ENCODE data around the gene CTAGE1.
"Not testable (repeated sequence)": the region's sequence is repeated elsewhere in the genome, so short reads cannot be mapped to it uniquely, and the experiment has no call there.

Gene CTAGE1

DNA sequence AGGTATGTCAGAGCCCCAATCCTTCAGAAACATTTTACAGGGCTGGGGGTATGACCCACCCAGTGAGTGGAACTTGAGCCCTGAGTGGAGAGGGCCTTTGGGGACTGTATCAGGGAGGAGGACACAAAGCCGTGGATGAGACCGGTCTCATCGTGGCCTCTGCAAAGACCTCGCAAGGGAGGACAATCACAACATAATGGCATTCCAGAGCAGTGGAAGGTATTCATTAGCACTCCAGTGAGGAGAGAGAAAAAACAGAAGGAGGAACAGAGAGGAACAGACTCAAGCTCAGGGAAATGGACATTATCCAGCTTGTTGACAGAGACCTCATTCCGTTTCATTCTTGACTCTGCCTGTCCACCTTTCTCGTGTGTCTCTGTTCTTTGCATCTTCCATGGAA, 38.8 kb upstream of the CTAGE1 start:
- TF ChIP-seq CTCF (IDR thresholded peaks at IDR 0.05; ENCODE audit: control insufficient read depth, extremely low read depth, insufficient read depth) = no peak
- no peak overlapping the region for H3K4me3 ChIP-seq (ENCODE audit: low read depth, low read length)
- no peak for DNase-seq (ENCODE audit: low read depth)

DNA sequence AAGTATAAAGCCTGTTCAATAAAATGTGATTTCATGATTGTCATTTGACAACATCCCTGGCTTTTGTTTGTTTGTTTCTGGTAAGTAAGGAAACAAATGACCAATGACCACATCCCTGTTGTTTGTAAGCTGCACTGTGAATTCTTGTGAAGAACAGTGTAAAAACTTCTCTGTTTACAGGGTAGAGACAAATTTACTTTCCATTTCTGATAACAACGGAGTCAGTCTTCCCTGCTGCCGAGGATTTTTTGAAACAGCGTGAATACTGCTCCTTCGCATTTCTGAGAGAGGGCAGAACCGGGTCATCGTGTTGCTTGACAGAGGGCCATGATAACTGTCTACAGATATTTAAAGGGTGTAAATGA, 38.4 kb upstream of the CTAGE1 start:
- no peak for TF ChIP-seq CTCF (IDR thresholded peaks at IDR 0.05; ENCODE audit: control insufficient read depth, extremely low read depth, insufficient read depth)
- no peak for DNase-seq (ENCODE audit: low read depth)

GRCh38 chr18:22455425-22456115, 37.9 kb upstream of the CTAGE1 start:
- DNase-seq (ENCODE audit: low read depth) = peak; percentile 27
- no peak for TF ChIP-seq CTCF (IDR thresholded peaks at IDR 0.05; ENCODE audit: control insufficient read depth, extremely low read depth, insufficient read depth)
- no peak overlapping the region for H3K4me3 ChIP-seq (ENCODE audit: low read depth, low read length)

More for the DNA sequence above, 38.4 kb upstream of the CTAGE1 start:
- H3K4me3 ChIP-seq (ENCODE audit: low read depth, low read length) = no peak overlapping the region

DNA sequence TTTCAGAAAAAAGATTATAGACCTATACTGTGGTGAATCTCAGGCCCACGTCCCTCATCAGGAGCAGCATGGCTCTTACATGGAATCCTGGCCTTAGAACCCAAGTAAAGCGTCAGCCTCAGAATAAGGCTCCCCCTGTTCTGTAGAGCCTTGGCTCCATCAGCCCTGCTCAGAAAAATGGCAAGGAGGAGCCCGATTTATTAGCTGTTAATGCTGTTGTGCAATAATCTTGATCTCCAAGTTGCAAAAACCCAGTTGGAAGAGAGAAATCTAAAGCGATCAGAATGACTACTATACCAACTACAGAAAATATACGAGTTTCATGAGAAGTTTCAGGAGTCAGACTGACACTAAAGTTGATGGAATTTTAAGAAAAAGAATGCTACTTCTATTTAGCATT, 35.6 kb upstream of the CTAGE1 start:
- no peak for TF ChIP-seq CTCF (IDR thresholded peaks at IDR 0.05; ENCODE audit: control insufficient read depth, extremely low read depth, insufficient read depth)
- no peak overlapping the region for H3K4me3 ChIP-seq (ENCODE audit: low read depth, low read length)
- no peak for DNase-seq (ENCODE audit: low read depth)

- DNase-seq (ENCODE audit: low read depth) = no peak
- no peak overlapping the region for H3K4me3 ChIP-seq (ENCODE audit: low read depth, low read length)
- no peak for TF ChIP-seq CTCF (IDR thresholded peaks at IDR 0.05; ENCODE audit: control insufficient read depth, extremely low read depth, insufficient read depth)
Observed at GRCh38 chr18:22452226-22452668, 34.5 kb upstream of the CTAGE1 start.

DNA sequence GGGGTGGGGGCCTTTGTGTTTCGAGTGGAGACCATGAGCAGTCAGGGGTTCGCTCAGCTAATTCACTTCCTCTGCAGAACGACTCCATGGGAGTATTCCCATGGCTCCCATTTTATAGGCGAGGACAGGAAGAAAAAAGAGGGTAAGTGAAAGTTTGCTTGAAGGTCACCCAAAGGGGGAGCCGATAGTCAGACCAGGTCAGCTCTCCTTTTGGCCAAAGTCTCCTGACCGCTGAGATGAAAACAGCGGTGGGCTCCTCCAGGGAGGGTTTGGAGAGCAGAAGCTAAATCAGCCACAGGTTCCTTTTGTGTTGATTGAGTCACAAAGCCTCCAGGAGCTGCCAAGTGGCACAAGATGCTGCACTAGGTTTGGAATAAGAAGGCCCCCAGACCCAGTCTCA, 34.1 kb upstream of the CTAGE1 start:
- H3K4me3 ChIP-seq (ENCODE audit: low read depth, low read length) = no peak overlapping the region
- TF ChIP-seq CTCF (IDR thresholded peaks at IDR 0.05; ENCODE audit: control insufficient read depth, extremely low read depth, insufficient read depth) = no peak

GRCh38 chr18:22450766-22451165, 33.1 kb upstream of the CTAGE1 start:
- H3K4me3 ChIP-seq (ENCODE audit: low read depth, low read length) = not testable (repeated sequence)

More for the DNA sequence above, 34.1 kb upstream of the CTAGE1 start:
- DNase-seq (ENCODE audit: low read depth) = no peak

GRCh38 chr18:22450318-22450717, 32.6 kb upstream of the CTAGE1 start:
- DNase-seq (ENCODE audit: low read depth); H3K4me3 ChIP-seq (ENCODE audit: low read depth, low read length): not testable (repeated sequence)

More at GRCh38 chr18:22450766-22451165, 33.1 kb upstream of the CTAGE1 start:
- DNase-seq (ENCODE audit: low read depth) = not testable (repeated sequence)

GRCh38 chr18:22449753-22450152, 32.0 kb upstream of the CTAGE1 start:
- H3K4me3 ChIP-seq (ENCODE audit: low read depth, low read length); DNase-seq (ENCODE audit: low read depth): not testable (repeated sequence)

Measured in LNCaP clone FGC (cell line).